Islet of Langerhans (tissue), 1 donor: ENCODE results near the gene ZNF746.

Experiments used
- FAIRE-seq: peaks from one replicate; lab custom pipeline; 2011; peaks lifted over from hg19 to GRCh38; lab: Jason Lieb, UNC

The ZNF746 gene

GRCh38 chr7:149423449-149424110 is 74.0 kb downstream of the ZNF746 start:
- FAIRE-seq = no peak

GRCh38 chr7:149422914-149423301 is 74.7 kb downstream of the ZNF746 start:
- FAIRE-seq = no peak
